Superior temporal gyrus (tissue), 1 donor: ENCODE results near the gene ARHGEF11.

Source experiments
- DNase-seq: peaks from one replicate; pipeline ENCODE4 v3.0.0-alpha.2; 2016; ENCODE audit errors: extremely low spot score

The ARHGEF11 gene

GRCh38 chr1:156999596-157000320, 45.8 kb downstream of the ARHGEF11 start:
- DNase-seq: no peak

GRCh38 chr1:156998840-156999500, 46.6 kb downstream of the ARHGEF11 start:
- DNase-seq: no peak

DNA sequence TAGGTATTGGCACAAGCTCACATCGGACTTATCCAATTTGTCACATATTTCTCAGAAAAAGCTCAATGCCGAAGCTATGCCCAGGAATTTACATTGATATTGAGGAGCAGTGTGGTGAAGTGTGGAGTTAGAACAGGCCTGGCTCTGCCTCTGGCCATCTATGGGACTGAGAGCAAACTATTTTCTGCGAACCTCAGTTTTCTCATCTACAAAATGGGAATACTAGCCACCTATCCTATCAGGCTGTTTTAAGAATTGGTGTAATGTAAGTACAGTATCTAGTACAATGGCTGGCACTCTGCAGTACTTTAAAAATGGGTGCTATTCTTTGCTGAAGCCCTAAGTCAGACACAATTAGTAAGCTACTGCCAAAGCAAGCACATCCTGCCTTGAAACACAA, 47.2 kb downstream of the ARHGEF11 start:
- DNase-seq: no peak

DNA sequence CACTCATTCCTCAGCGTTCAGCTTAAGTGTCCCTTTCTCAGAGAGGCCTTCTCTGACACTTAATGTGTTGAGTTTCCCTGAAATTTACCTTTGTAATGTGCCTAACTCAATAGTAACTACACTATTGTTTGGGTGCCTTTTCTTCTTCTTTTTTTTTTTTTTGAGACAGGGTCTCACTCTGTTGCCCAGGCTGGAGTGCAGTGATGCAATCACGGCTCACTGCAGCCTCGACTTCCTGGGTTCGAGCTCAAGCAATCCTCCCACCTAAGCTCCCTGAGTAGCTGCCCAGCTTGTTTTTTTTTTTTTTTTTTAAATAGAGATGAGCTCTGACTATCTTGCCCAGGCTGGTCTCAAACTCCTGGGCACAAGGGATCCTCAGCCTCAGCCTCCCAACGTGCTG, 50.1 kb downstream of the ARHGEF11 start:
- no peak for DNase-seq

DNA sequence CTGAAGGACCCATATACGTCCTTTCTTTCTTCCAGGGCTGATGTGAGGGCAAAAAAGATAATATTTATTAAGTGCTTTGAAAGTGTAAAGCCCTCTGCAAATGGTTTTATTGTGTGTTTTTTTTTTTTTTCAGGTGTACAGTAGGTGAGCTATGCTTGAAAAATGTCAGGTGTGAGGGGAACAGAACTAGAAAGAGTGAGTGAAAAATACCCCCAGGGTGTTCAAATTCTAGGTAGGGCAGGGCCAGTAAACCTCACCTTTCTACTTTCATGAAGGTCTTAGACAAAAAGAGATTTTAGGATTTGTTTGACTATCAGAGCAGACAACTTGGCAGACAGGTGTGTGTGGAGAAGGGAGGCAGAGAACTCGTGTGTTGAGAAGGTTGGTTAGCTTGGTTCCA, 51.3 kb downstream of the ARHGEF11 start:
- DNase-seq: no peak

DNA sequence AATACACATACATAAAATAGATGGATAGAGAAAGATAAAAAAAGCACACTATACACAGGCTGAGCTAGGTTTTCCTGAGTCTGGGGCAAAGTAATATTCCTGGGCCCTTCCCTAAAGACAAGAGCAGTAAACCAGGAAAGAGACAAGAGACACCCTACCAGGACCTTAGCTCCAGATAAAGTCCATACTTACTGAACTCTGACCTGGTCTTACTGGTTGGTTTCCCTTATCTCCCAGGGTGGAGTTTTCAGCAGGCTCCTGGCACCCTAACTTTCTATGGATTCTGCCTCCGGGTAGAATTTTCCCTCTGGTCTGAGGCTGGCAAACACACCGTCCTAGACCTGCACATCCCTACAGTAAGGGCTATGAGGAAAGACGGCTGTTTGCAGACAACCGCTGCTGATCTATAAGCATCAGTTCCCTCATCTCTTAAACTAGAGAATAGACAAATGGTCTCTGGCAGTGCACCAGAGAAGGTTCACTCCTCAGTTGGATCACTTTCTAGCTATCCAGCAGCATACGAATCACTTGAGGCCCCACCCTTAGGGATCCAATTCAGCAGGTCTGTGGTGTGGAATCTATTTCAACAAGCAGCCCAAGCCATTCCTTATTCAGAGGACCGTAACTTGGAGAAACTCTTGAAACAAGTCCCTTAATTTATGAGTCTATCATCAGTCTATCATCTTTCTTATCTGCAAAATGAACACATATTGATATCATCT, 52.0 kb downstream of the ARHGEF11 start:
- DNase-seq: no peak

- no peak for DNase-seq
These were observed 53.3 kb downstream of the ARHGEF11 start for GRCh38 chr1:156992215-156992614.

DNA sequence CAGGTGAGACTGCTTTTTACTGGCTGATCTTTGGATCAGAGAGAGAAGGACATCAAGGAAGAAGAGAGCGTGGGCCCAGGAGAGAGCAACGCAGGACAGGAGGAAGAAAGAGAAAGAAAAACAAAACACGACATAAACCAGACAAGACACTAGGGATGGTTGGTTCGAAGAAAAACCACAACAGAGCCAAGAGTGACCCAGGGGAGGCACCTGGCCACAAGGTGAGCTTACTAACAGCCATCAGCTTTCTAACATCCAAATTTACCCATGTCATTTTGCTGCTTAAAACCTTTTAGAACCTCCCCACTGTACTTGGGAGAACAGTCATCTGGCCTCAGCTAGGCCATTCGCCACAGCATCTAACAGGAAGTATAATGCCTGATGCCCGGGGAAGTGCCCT, 57.8 kb downstream of the ARHGEF11 start:
- no peak for DNase-seq

GRCh38 chr1:156980551-156980950, 65.0 kb downstream of the ARHGEF11 start:
- no peak for DNase-seq

DNA sequence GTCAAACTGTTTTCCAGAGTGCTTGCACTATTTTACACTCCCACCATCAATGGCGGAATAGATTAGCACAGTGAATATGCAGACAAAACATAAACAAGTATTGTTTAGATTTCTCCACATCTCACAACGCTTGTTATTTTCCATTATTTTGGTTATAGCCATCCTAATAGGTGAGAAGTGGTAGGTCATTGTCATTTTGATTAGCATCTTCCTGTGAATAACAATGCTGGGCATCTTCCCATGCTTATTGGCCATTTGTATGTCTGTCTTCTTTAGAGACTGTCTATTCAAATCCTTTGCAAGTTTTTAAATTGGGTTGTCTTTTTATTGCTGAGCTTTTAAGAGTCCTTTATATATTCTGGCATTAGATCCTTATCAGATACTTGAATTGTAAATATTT, 70.5 kb downstream of the ARHGEF11 start:
- DNase-seq: no peak

GRCh38 chr1:156973417-156973816, 72.1 kb downstream of the ARHGEF11 start:
- no peak for DNase-seq

DNA sequence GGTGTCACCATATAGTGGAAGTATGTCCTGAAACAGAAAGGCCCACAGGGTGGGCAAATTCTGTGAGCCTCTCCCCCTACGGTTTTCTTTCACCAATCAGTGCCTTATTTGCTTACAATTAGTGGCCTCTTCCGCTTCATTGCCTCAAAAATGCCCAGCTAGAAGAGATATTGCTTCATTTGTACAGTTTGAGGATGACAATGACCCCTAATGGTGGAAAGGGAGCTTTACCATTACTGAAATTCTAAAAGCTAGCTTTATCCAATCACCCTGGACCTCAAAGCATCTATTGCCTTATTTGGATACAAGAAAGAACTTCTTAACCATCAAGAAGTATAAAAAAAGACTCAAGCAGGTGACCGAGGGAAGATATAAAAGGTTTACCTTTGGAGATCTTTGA, 75.5 kb downstream of the ARHGEF11 start:
- no peak for DNase-seq

- DNase-seq: no peak
These were observed 76.0 kb downstream of the ARHGEF11 start for GRCh38 chr1:156969496-156969895.

DNA sequence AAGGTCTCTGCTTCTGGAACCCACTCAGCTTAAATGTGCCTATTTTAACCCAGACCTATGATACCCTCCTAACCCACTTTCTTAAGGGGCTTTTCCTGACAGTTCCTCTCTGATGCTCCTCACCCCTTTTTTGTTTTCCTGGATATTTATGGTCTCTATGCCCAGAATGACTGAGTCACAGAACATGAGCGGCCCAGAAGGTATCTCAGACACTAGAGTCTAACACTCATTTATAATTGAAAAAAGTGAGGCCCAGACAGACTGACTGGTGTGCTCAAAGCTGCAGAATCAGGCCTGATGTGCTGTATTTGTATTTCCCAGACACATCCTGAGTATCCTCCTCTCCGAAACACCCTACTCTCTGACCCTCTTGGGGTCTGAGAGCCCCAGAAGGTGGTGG, 81.1 kb downstream of the ARHGEF11 start:
- no peak for DNase-seq

DNA sequence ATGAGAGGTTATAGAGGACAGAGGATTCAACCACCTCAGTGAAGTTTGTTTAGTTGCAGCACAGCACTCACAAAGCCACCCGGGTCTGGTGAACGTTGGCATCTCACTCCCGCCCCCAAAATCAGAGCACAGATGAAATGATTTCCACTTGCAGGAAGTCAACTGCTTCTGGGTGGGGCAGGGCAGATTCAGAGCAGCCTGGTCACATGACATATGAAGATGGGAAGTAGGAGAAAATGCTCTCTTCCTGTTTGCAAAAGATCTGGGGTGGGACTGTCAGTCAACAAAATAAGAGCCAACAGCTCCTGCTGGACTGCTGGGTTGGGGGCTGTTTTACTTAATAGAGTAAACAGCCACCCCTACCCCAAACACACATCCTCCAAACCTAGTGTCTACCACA, 81.9 kb downstream of the ARHGEF11 start:
- no peak for DNase-seq

- no peak for DNase-seq
These were observed 83.8 kb downstream of the ARHGEF11 start for GRCh38 chr1:156961709-156962108.

- DNase-seq: no peak
These were observed 85.6 kb downstream of the ARHGEF11 start for GRCh38 chr1:156959925-156960324.

DNA sequence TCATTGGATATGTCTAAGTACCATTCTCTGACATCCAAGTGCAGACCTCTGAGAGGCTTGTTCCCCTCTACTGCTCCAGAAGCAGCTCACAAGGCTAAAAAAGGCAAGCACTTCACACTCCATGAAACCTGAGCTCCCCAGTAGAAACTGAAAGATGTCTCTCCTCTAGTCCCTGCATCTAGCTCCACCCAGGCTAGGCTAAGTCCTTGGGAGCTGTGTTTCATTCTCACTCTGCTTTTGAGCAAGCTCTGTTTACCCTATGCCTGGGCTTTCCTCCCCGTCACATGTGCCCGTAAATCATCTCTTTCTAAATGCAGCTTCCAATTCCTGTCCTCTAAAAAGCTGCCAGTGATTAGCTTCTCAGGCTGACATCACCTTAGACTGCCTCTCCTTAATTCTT, 86.1 kb downstream of the ARHGEF11 start:
- DNase-seq: peak; percentile 10

DNA sequence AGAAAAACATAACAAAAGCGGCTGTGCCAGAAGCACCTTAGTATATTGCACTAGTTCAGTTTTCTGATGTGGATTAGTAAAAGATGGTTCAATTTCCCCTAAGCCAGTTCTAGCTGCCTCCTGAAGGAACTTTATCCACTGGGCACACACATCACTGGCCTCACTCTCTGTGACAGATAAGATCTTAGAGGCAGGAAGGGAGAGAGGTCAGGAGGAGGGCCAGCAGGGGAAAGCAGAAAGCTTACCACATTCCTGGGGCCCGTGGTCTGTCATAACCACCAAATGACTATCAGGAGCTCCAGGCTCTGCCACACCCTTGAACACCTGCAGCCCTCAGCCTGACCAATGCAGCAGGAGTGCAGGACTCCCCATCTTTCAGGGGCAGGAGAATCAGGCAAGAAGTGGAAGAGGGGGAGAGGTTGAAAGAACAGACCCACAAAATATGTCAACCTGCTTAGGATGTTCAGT, 87.3 kb downstream of the ARHGEF11 start:
- no peak for DNase-seq

DNA sequence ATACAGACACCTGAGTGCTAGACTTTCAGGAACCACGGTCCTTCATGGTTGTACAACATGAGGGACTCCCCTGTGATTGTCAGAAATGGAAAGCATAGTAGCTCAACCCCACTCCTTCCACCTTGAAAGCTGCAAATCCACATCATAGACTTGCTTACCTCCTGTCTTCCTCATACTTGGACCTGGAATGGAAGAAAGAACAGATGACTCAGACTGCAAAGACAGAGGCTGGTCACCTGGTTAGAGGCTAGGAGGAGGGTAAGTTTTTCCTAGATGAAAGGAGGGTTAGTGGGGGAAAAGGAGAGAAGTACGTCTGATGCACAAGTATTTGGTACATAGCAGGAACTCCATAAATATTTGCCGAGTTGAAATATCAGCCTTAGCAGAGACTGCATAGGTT, 87.9 kb downstream of the ARHGEF11 start:
- no peak for DNase-seq

DNA sequence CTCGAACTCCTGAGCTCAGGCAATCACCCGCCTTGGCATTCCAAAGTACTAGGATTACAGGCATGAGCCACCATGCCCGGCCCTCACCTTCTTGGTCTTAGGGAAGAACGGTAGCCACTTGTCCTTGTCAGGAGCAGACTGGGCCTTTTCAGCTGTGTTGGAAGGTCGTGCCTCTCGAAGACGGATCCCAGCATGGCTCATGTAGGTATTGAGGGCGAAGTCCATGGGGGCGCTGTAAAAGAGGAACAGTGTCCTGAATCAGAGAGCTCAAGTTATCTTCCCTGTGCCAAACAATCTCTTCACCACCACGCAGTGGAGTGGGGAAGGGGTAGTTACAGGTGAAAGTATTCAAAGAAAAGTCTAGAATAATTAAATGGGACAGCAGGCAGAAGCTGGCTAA, 89.2 kb downstream of the ARHGEF11 start:
- DNase-seq: no peak

DNA sequence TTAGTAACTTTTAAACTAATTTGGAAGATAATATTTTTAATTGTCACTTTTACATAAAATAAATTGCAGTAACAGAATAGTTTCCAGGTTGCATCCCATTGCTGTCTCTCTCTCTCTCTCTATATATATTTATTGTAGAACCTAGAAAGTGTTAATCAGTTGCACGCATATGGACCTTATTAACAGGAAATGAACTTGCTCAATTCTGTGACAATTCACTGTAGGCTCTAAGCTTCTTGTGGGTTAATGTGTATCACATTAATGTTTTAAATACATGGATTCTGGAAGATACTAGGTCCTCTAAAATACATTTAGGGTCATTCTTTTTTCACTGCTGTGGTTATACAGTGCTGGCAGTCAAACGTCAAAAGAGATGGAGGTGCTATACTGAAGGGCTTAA, 92.0 kb downstream of the ARHGEF11 start:
- DNase-seq: no peak

DNA sequence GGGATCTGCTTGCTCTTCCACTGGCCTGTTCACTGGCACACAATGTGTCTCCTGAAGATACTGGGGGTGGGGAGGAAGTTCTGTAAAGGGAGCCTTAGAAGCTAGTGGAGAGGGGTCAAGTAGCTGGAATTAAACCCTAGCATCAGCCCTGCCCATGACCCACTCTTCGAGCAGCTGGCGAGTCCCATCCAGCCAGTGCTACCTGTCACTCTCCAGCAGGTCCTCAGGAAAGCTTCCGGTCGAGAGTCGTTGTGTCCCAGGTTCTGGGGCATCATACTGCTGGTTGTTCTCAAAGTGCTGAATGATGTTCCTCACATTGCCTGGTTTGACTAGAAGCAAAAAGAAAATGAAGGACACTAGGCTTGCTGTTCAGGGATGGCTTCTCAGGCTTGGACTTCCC, 94.2 kb downstream of the ARHGEF11 start:
- no peak for DNase-seq
